ENCODE measurements around the gene A4GNT. TPM values are rescaled to one million over a fixed set of nuclear protein-coding genes. Genes with fewer than 3 reads are reported as not detected.

The A4GNT gene
- total RNA-seq, 1 experiment from 2014 or later = not detected

DNA sequence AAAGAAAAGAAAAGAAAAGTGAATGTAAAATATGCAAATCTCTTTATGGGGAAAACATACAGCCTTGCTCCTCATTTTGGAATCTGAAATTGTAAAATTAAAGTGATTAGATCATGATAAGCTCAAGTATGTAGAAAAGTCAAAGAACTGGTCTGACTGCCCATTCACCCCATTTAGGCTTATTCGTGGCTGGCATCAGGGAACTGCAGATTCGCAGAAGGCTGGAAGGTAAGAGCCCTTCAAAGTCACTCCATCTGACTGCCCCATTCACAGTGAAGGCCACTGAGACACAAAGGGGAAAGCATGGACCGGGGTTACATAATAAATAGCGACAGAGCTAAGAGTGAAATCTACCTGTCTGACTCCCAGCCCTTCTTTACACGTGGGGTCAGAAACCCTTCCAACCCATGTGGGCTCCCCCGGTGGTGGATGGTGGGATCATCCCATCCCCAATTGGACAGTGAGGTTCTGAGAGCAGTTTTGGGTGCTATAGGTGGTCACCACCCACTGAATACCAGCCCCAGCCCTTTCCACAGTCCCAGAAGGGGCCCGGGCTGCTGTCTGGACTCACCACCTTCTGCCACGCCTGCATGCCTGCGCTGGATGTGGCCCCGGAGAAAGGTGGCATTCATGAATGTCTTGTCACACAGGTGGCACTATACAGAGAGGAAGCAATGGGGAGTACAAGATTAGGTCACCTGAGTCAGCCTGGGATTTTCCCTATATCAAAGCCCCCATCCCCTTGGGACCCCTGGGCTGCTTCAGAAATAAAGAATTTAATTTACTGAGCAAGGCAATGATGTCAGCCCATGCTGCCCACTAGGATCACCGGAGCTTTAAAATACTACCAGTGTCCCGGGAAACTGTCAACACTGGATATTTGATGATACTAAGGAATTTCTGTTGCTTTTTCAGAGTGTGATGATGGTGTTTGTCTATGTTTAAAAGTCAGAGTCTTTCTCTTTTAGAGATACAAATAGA lies 34.7 kb downstream of the A4GNT start:
- no peaks in the 10 kb centered on the region for H3K4me1 ChIP-seq
- no peaks in the 10 kb centered on the region for H3K9me3 ChIP-seq
- intact Hi-C loops (cut with micrococcal nuclease; ENCODE audit: unreplicated experiment) = loop anchor here (2.0 kb wide), 2 partner anchors 15 to 29 kb away; no protein-coding TSS in a partner anchor
- no peaks in the 10 kb centered on the region for H3K36me3 Mint-ChIP-seq (ENCODE audit: insufficient read depth, unreplicated experiment)
- H3K27me3 Mint-ChIP-seq (ENCODE audit: insufficient read depth, unreplicated experiment) = no peaks in the 10 kb centered on the region
- no peak overlapping the region for H3K4me3 ChIP-seq (ENCODE audit: low read depth, low read length)
- no TSS peak for BruUV-seq (replicated peaks)
- POLR2A ChIA-PET = no interaction called here
- CTCF ChIA-PET = interaction anchor here (1.3 kb wide), 1 partner anchor 15 kb away, joined by 4 read pairs; no protein-coding TSS in a partner anchor
- DNase-seq = peak in 1 of 2 experiments; percentile 62
- no peaks in the 10 kb centered on the region for H3K36me3 ChIP-seq (ENCODE audit: control insufficient read depth, insufficient read depth, low read length)
- no peaks in the 10 kb centered on the region for H3K4me1 Mint-ChIP-seq (ENCODE audit: low read depth, unreplicated experiment)
- TF ChIP-seq, protein P1, sequence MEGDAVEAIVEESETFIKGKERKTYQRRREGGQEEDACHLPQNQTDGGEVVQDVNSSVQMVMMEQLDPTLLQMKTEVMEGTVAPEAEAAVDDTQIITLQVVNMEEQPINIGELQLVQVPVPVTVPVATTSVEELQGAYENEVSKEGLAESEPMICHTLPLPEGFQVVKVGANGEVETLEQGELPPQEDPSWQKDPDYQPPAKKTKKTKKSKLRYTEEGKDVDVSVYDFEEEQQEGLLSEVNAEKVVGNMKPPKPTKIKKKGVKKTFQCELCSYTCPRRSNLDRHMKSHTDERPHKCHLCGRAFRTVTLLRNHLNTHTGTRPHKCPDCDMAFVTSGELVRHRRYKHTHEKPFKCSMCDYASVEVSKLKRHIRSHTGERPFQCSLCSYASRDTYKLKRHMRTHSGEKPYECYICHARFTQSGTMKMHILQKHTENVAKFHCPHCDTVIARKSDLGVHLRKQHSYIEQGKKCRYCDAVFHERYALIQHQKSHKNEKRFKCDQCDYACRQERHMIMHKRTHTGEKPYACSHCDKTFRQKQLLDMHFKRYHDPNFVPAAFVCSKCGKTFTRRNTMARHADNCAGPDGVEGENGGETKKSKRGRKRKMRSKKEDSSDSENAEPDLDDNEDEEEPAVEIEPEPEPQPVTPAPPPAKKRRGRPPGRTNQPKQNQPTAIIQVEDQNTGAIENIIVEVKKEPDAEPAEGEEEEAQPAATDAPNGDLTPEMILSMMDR (IDR thresholded peaks at IDR 0.05; ENCODE audit: insufficient read depth in 1 of 2, low read depth in 1 of 2, low read length in 1 of 2, severe bottlenecking in 1 of 2, unreplicated experiment in 1 of 2) = peak; percentile 53 to 67
- H3K9me3 Mint-ChIP-seq (ENCODE audit: unreplicated experiment) = no peaks in the 10 kb centered on the region
- H3K27ac Mint-ChIP-seq (ENCODE audit: unreplicated experiment) = no peak overlapping the region
- no peak overlapping the region for H3K4me3 Mint-ChIP-seq (ENCODE audit: unreplicated experiment)
- H3K27me3 ChIP-seq (replicated peaks; ENCODE audit: control insufficient read depth, insufficient read depth, low read length) = no peaks in the 10 kb centered on the region

DNA sequence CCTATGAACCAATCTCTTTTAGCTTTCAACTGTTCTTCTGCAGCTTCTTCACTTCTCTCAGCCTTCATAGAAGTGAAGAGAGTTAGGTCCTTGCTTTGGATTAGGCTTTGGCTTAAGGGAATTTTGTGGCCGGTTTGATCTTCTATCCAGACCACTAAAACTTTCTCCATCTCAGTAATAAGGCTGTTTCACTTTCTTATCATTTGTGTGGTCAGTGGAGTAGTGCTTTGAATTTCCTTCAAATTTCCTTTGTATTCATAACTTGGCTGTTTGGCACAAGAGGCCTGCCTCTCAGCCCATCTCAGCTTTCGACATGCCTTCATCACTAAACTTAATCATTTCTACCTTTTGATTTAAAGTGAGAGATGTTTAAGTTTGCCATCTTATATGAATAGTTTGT lies 38.5 kb downstream of the A4GNT start:
- no TSS peak for BruUV-seq (replicated peaks)
- no peaks in the 10 kb centered on the region for H3K4me1 Mint-ChIP-seq (ENCODE audit: low read depth, unreplicated experiment)
- no peaks in the 10 kb centered on the region for H3K27me3 ChIP-seq (replicated peaks; ENCODE audit: control insufficient read depth, insufficient read depth, low read length)
- no peak overlapping the region for H3K4me3 Mint-ChIP-seq (ENCODE audit: unreplicated experiment)
- no peak for DNase-seq
- no peaks in the 10 kb centered on the region for H3K36me3 Mint-ChIP-seq (ENCODE audit: insufficient read depth, unreplicated experiment)
- H3K4me3 ChIP-seq (ENCODE audit: low read depth, low read length) = no peak overlapping the region
- TF ChIP-seq, protein P1 (IDR thresholded peaks at IDR 0.05; ENCODE audit: insufficient read depth in 1 of 2, low read depth in 1 of 2, low read length in 1 of 2, severe bottlenecking in 1 of 2, unreplicated experiment in 1 of 2) = no peak
- H3K9me3 ChIP-seq = no peaks in the 10 kb centered on the region
- H3K9me3 Mint-ChIP-seq (ENCODE audit: unreplicated experiment) = no peaks in the 10 kb centered on the region
- intact Hi-C loops (cut with micrococcal nuclease; ENCODE audit: unreplicated experiment) = no loop called here
- H3K27me3 Mint-ChIP-seq (ENCODE audit: insufficient read depth, unreplicated experiment) = no peaks in the 10 kb centered on the region
- no peak overlapping the region for H3K27ac Mint-ChIP-seq (ENCODE audit: unreplicated experiment)
- no peaks in the 10 kb centered on the region for H3K4me1 ChIP-seq
- H3K36me3 ChIP-seq (ENCODE audit: control insufficient read depth, insufficient read depth, low read length) = no peaks in the 10 kb centered on the region
- CTCF ChIA-PET = no interaction called here
- POLR2A ChIA-PET = no interaction called here

DNA sequence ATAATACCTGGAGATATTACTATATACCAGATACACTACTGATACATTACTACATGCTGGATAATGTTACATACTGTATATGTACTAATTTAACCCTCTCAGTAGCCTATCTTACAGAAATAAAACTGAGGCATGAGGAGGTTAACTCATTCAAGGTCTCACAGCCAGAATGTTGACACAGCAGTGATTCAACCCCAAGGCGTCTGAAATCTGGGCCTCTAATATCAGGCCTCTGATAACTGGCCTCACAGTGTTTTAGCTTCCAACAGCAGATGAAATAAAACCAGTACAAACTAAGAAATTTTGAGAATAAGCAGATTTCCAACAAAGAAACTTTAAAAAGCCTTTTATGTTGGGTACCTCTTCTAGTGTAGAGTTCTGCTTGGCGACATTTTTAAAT lies 40.2 kb downstream of the A4GNT start:
- Histone ChIP-seq H3K27me3 (replicated peaks; ENCODE audit: control insufficient read depth, insufficient read depth, low read length) (no peaks in the 10 kb centered on the region), H3K9me3 (no peaks in the 10 kb centered on the region), H3K36me3 (ENCODE audit: control insufficient read depth, insufficient read depth, low read length) (no peaks in the 10 kb centered on the region), H3K4me1 (no peaks in the 10 kb centered on the region), H3K4me3 (ENCODE audit: low read depth, low read length) (no peak overlapping the region)
- CTCF ChIA-PET = no interaction called here
- TF ChIP-seq, protein P1 (IDR thresholded peaks at IDR 0.05; ENCODE audit: insufficient read depth in 1 of 2, low read depth in 1 of 2, low read length in 1 of 2, severe bottlenecking in 1 of 2, unreplicated experiment in 1 of 2) = no peak
- Mint-ChIP-seq H3K4me3 (ENCODE audit: unreplicated experiment) (no peak overlapping the region), H3K4me1 (ENCODE audit: low read depth, unreplicated experiment) (no peaks in the 10 kb centered on the region), H3K36me3 (ENCODE audit: insufficient read depth, unreplicated experiment) (no peaks in the 10 kb centered on the region), H3K27ac (ENCODE audit: unreplicated experiment) (no peak overlapping the region), H3K9me3 (ENCODE audit: unreplicated experiment) (no peaks in the 10 kb centered on the region), H3K27me3 (ENCODE audit: insufficient read depth, unreplicated experiment) (no peaks in the 10 kb centered on the region)
- intact Hi-C loops (cut with micrococcal nuclease; ENCODE audit: unreplicated experiment) = no loop called here
- no TSS peak for BruUV-seq (replicated peaks)
- no peak for DNase-seq
- POLR2A ChIA-PET = no interaction called here

Measured in Caco-2 (cell line).